Muscle of arm (tissue), 12 donors: Measurements from ENCODE around the gene HDAC4. TPM values are rescaled to one million over a fixed set of nuclear protein-coding genes. Genes with fewer than 3 reads are reported as not detected.
A peak's percentile ranks its signal among the peaks of the same experiment; 100 is the strongest.

Experiments
- DNase-seq: peaks from one replicate; pipeline ENCODE4 v3.0.0-alpha.2; 2013
- polyA plus RNA-seq, 12 donors: library from polyadenylated mRNA; unstranded; fragments of 120-200 nt; gene quantifications; one replicate each; pipeline ENCODE4 v1.2.1, GENCODE V29; 2013; ENCODE audit not compliant: insufficient read length in 12 of 12

Gene HDAC4
- polyA plus RNA-seq, 12 donors = 10.0 to 23.7 (median 13.5) TPM; not detected in 1

GRCh38 chr2:239109928-239110545 lies 290.8 kb downstream of the HDAC4 start:
- DNase-seq = no peak

- no peak for DNase-seq
Measured at GRCh38 chr2:239109041-239109927, 291.5 kb downstream of the HDAC4 start.

- DNase-seq = no peak
Measured at GRCh38 chr2:239108459-239108858, 292.4 kb downstream of the HDAC4 start.

- no peak for DNase-seq
Measured at GRCh38 chr2:239107936-239108335, 292.9 kb downstream of the HDAC4 start.

DNA sequence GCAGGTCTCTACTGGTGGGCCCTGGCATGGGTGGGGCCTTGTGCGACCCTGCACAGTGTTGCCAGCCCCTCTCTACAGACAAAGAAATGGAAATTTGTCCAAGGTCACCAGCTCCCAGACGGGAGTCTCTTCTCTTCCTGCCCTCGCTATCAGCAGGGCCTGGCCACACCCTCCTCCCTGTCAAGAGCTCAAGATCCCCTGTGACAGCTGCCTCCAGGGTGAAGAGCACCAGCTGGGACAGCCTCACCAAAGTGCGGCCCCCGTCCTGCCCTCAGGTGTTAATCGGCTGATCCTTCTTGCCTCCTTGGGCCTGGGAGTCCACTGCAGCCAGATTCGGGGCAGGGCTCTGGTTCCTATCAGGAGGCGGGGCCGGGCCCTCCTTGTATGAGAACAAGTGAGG lies 293.9 kb downstream of the HDAC4 start:
- no peak for DNase-seq

DNA sequence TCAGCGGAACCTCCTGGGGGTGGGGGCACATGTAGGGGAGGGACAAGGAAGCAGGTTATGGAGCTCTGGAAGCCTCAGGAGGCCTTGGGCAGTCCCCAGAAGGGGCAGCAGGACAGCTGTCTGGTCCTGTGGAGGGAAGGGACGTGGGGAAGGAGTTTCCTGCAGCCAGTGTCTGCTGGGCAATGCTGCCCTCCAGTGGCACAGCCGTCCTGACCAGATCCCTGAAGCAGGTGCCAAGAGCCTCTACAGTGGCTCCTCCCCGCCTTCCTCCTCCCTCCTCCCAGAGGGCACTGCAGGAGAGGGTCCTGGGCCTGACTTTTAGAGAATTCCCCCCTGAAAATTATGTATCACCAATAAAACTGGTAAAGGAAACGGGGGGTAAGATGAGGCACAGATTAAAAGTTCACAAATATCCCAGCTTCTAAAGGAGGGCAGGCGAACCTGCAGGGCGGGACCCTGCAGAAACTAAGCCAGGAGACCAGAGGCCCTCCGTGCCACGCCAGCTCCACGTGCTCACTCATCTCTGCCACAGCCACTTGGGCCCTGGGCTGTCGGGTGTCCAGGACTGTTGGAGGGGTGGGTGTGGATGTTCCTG lies 294.4 kb downstream of the HDAC4 start:
- DNase-seq = peak; percentile 45

- DNase-seq = no peak
Measured at GRCh38 chr2:239105234-239105633, 295.6 kb downstream of the HDAC4 start.

GRCh38 chr2:239104800-239105199 lies 296.0 kb downstream of the HDAC4 start:
- DNase-seq = no peak

GRCh38 chr2:239103125-239104098 lies 297.4 kb downstream of the HDAC4 start:
- no peak for DNase-seq

DNA sequence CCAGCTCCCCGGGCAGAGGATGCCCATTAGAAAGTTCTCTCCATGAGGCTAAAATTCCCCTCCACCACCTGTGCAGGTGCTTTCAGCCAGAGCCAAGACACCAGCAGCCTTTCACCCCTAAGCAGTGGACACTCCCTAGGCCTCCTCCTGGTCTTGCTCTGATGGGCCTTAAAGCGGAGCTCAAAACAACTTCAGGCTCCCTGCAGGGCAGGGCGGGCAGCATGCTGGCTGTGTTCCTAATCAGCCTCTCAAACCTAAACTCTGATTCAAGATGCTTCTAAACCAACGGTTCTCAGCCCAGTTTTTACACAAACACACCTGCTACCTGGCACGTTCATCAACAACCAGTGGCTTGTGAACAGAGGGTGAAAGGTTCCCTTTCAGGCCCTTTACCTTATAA lies 298.6 kb downstream of the HDAC4 start:
- no peak for DNase-seq

GRCh38 chr2:239101807-239102206 lies 299.0 kb downstream of the HDAC4 start:
- no peak for DNase-seq

GRCh38 chr2:239101071-239101470 lies 299.7 kb downstream of the HDAC4 start:
- no peak for DNase-seq

GRCh38 chr2:239099474-239099873 lies 301.3 kb downstream of the HDAC4 start:
- no peak for DNase-seq

DNA sequence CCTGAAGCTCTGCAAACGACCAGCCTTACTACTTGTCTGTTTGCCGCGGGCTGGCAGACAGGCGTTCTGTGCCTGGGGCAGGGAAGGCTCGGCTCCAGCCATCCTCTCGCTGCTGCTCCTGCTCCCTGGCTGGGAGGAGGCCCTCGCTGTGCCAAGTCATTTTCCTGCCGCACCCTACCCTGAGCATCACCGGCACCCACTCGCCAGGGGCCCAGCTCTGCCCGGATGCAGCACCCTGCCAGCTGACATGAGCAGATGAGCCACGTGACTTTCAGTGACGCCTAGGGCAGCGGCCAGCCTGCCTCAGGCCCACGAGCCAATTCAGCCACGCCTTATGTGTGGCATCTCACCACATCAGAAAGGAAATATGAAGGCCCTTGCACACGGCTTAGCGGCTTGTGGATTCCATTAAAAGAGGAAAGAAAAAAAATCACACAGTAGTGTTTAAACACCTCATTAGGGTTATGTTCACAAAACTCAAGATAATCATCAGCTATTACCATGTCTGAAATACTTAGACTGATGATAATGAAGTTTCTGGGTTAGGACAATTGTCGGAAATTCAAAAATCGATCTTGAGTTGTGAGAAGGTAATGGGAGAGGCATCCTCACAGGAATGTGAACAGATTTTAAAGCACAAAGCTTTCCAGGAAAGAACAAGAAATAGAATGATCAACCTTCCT lies 302.4 kb downstream of the HDAC4 start:
- no peak for DNase-seq

GRCh38 chr2:239097428-239097696 lies 303.5 kb downstream of the HDAC4 start:
- no peak for DNase-seq

GRCh38 chr2:239096676-239097427 lies 304.0 kb downstream of the HDAC4 start:
- no peak for DNase-seq

GRCh38 chr2:239095460-239096081 lies 305.2 kb downstream of the HDAC4 start:
- DNase-seq = peak; percentile 31

DNA sequence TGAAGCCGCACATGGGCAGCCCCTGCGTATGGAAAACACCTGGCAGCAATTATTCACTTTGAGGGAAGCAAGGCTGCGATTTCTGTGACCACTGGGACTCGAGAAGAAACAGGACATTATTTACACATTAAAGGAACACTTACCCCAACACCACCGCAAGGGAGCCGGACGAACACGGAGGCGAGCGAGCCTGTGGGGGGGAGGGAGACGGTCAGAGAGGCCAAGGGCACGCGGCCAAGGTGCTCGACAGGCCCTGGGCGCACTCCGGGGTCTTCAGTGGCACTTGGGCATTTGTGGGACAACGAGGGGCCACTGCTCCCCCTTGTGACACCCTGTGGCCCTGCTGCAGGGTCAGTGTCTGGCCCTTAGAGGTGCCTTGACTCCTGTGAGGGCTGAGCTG lies 306.0 kb downstream of the HDAC4 start:
- DNase-seq = no peak

- DNase-seq = no peak
Measured at GRCh38 chr2:239093952-239094351, 306.9 kb downstream of the HDAC4 start.

DNA sequence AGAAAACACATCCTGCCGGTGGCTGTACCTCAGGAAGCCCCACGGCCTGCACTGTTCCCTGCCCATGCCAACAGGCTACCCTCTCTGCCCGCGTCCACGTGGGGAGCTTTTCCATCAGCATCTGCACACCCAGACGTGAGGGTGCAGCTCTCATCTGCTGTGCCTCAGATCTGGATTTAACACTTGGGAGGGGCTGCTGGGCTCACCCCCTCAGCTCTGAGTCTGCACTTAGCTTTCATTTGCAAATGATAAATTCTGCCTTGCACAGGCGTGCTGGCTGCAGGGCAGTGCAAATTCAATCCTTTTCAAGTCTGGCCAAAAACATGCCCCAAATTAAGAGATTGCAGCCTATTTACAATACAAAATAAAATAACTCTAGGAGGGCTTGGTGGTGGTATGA lies 307.3 kb downstream of the HDAC4 start:
- no peak for DNase-seq
